ENCODE data around the gene ZNF76. TPM values are rescaled to one million over a fixed set of nuclear protein-coding genes. Genes with fewer than 3 reads are reported as not detected.
A peak's percentile ranks its signal among the peaks of the same experiment; 100 is the strongest.

ZNF76 gene
- total RNA-seq, 2 experiments from 2014 or later = 46.1 to 53.4 TPM

- H3K27me3 ChIP-seq (ENCODE audit: control insufficient read depth in 1 of 2, insufficient read depth in 2 of 2, low read length in 2 of 2) = no peaks in the 10 kb centered on the region
- no peak for DNase-seq
- Mint-ChIP-seq H3K36me3 (ENCODE audit: low read depth) (peaks cover 4% of the 10 kb centered on the region), H3K4me1 (ENCODE audit: low read depth) (peaks cover 4% of the 10 kb centered on the region), H3K4me3 (no peak overlapping the region), H3K27me3 (no peaks in the 10 kb centered on the region), H3K27ac (no peak overlapping the region), H3K9me3 (no peaks in the 10 kb centered on the region)
- peaks cover 6% of the 10 kb centered on the region for H3K4me1 ChIP-seq (ENCODE audit: insufficient read depth, low read length)
- no peak for ATAC-seq (ENCODE audit: poor library complexity)
- ChIA-PET POLR2A (no interaction called here), CTCF (no interaction called here)
- no peaks in the 10 kb centered on the region for H3K36me3 ChIP-seq (ENCODE audit: insufficient read depth, low read length)
- intact Hi-C loops (cut with DNase I, micrococcal nuclease) = no loop called here
- no peak overlapping the region for H3K27ac ChIP-seq (ENCODE audit: low read depth in 1 of 2, low read length in 2 of 2)
- peaks cover 0 to 5% of the 10 kb centered on the region in 2 experiments for H3K9me3 ChIP-seq (ENCODE audit: control insufficient read depth in 1 of 2, insufficient read depth in 1 of 2, low read length in 2 of 2)
- H3K4me3 ChIP-seq (ENCODE audit: low read length) = no peak overlapping the region
- TF ChIP-seq, protein P1, sequence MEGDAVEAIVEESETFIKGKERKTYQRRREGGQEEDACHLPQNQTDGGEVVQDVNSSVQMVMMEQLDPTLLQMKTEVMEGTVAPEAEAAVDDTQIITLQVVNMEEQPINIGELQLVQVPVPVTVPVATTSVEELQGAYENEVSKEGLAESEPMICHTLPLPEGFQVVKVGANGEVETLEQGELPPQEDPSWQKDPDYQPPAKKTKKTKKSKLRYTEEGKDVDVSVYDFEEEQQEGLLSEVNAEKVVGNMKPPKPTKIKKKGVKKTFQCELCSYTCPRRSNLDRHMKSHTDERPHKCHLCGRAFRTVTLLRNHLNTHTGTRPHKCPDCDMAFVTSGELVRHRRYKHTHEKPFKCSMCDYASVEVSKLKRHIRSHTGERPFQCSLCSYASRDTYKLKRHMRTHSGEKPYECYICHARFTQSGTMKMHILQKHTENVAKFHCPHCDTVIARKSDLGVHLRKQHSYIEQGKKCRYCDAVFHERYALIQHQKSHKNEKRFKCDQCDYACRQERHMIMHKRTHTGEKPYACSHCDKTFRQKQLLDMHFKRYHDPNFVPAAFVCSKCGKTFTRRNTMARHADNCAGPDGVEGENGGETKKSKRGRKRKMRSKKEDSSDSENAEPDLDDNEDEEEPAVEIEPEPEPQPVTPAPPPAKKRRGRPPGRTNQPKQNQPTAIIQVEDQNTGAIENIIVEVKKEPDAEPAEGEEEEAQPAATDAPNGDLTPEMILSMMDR (IDR thresholded peaks at IDR 0.05) = no peak
Observed at GRCh38 chr6:35238843-35239289, 20.7 kb upstream of the ZNF76 start.

DNA sequence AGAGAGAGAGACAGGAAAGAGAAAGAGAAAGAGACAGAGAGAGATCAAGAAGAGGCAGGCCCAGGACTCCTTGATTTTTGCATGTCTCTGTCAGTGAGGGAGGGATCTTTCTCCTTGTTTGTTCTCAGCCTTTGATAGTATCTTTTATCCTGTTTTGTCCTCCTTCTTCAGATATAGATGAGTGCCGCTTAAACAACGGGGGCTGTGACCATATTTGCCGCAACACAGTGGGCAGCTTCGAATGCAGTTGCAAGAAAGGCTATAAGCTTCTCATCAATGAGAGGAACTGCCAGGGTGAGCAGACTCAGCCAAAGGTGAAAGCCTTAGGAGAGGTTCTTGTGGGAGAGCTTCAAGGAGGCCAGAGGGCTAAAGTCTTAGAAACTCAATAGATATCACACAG, 20.0 kb upstream of the ZNF76 start:
- Mint-ChIP-seq H3K4me3 (no peak overlapping the region), H3K9me3 (no peaks in the 10 kb centered on the region), H3K27ac (no peak overlapping the region), H3K36me3 (ENCODE audit: low read depth) (peaks cover 4% of the 10 kb centered on the region), H3K27me3 (no peaks in the 10 kb centered on the region), H3K4me1 (ENCODE audit: low read depth) (peaks cover 4% of the 10 kb centered on the region)
- ChIA-PET POLR2A (interaction anchor here (1.6 kb wide), 1 partner anchor 20 kb away, joined by 6 read pairs; the partner anchor contains the start of gene ZNF76), CTCF (interaction anchor here (0.5 kb wide), 1 partner anchor 459 kb away, joined by 3 read pairs; no protein-coding TSS in a partner anchor)
- peaks cover 0 to 5% of the 10 kb centered on the region in 2 experiments for H3K9me3 ChIP-seq (ENCODE audit: control insufficient read depth in 1 of 2, insufficient read depth in 1 of 2, low read length in 2 of 2)
- peaks cover 6% of the 10 kb centered on the region for H3K4me1 ChIP-seq (ENCODE audit: insufficient read depth, low read length)
- TF ChIP-seq, protein P1 (IDR thresholded peaks at IDR 0.05) = no peak
- DNase-seq (no peak), ATAC-seq (ENCODE audit: poor library complexity) (no peak)
- intact Hi-C loops (cut with DNase I, micrococcal nuclease) = no loop called here
- H3K4me3 ChIP-seq (ENCODE audit: low read length) = no peak overlapping the region
- no peaks in the 10 kb centered on the region for H3K27me3 ChIP-seq (ENCODE audit: control insufficient read depth in 1 of 2, insufficient read depth in 2 of 2, low read length in 2 of 2)
- H3K27ac ChIP-seq (ENCODE audit: low read depth in 1 of 2, low read length in 2 of 2) = no peak overlapping the region
- peaks cover 3% of the 10 kb centered on the region for H3K36me3 ChIP-seq (ENCODE audit: insufficient read depth, low read length)

DNA sequence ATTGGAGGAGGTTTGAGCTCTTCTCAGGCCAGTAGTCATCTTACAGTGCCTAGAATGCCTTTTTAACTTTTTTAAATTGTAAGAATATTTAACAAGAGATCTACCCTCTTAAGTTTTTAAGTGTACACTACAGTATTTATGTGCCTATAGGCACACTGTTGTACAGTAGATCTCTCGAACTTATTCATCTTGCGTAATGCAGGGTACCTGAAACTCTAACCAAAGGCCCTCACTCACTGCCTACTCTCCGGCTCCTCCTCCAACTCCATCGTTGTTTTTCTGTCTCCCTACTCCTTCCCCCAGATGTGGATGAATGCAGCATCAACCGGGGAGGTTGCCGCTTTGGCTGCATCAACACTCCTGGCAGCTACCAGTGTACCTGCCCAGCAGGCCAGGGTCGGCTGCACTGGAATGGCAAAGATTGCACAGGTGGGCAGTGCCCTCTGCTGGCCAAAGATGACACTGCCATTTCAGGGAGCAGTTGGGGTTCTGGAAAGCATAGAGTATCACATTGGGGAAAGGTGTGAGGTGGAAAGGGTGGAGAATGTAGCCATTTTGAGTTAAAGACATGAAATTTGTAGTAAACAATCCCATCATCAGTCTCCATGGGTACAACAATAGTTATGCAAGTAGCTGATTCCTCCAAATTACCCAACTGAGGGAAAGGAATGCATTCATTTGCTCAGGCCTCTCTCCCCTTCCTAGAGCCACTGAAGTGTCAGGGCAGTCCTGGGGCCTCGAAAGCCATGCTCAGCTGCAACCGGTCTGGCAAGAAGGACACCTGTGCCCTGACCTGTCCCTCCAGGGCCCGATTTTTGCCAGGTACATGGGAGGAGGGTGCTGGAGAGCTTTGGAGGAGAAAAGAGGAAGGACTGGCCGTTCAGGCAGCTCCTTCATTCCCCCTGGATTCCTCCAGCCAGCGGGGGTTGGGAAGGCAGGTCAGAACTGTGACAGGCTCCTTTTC, 18.4 kb upstream of the ZNF76 start:
- H3K36me3 Mint-ChIP-seq (ENCODE audit: low read depth) = peaks cover 4% of the 10 kb centered on the region
- intact Hi-C loops (cut with DNase I, micrococcal nuclease) = loop anchor here (1.0 to 5.0 kb wide), 3 partner anchors 255 to 1044 kb away; no protein-coding TSS in a partner anchor
- Histone ChIP-seq H3K27me3 (ENCODE audit: control insufficient read depth in 1 of 2, insufficient read depth in 2 of 2, low read length in 2 of 2) (no peaks in the 10 kb centered on the region), H3K27ac (ENCODE audit: low read depth in 1 of 2, low read length in 2 of 2) (no peak overlapping the region), H3K4me1 (ENCODE audit: insufficient read depth, low read length) (peaks cover 6% of the 10 kb centered on the region), H3K4me3 (ENCODE audit: low read length) (no peak overlapping the region), H3K9me3 (ENCODE audit: control insufficient read depth in 1 of 2, insufficient read depth in 1 of 2, low read length in 2 of 2) (no peaks in the 10 kb centered on the region), H3K36me3 (ENCODE audit: insufficient read depth, low read length) (peaks cover 9% of the 10 kb centered on the region)
- H3K4me3 Mint-ChIP-seq = no peak overlapping the region
- peaks cover 4% of the 10 kb centered on the region for H3K4me1 Mint-ChIP-seq (ENCODE audit: low read depth)
- POLR2A ChIA-PET = interaction anchor here (0.6 to 1.6 kb wide), 2 partner anchors 18 to 1216 kb away, joined by 4 to 6 read pairs; partner anchors contain the start of gene ZNF76
- H3K9me3 Mint-ChIP-seq = no peaks in the 10 kb centered on the region
- no peak overlapping the region for H3K27ac Mint-ChIP-seq
- DNase-seq = peak; percentile 58 to 81 (median 70)
- peak; percentile 93 for ATAC-seq (ENCODE audit: poor library complexity)
- TF ChIP-seq, protein P1 (IDR thresholded peaks at IDR 0.05) = peak; percentile 94
- no peaks in the 10 kb centered on the region for H3K27me3 Mint-ChIP-seq
- CTCF ChIA-PET = interaction anchor here (0.7 to 2.2 kb wide), 8 partner anchors 11 to 227 kb away, joined by 3 to 18 read pairs (median 4); partner anchors contain the start of gene RPL10A

Data from CD4-positive, alpha-beta T cell (primary cell).